HuH-7 (cell line): ENCODE data around the gene IL32.
A peak's percentile ranks its signal among the peaks of the same experiment; 100 is the strongest.

ENCODE experiments used
- DNase-seq: peaks from one replicate; pipeline ENCODE4 v3.0.0; 2011; ENCODE audit warnings: low spot score

Gene IL32

GRCh38 chr16:3065069-3065741 is at the start of gene IL32:
TSS of gene IL32 (plus strand) at chr16:3065640. CDS start at chr16:3065812, 172 bp downstream.
- peak; percentile 80 for DNase-seq

- DNase-seq: no peak
Measured at GRCh38 chr16:3015865-3016521, 49.4 kb upstream of the IL32 start.

- DNase-seq: no peak
Measured at GRCh38 chr16:3017344-3017743, 48.1 kb upstream of the IL32 start.

- DNase-seq: peak; percentile 68
Measured at GRCh38 chr16:3017794-3018506, 47.5 kb upstream of the IL32 start, which contains the start of gene CLDN6. TSS of gene CLDN6 (minus strand) at chr16:3018183. CDS start at chr16:3016021, 2,162 bp downstream.

GRCh38 chr16:3019594-3020246 is 45.7 kb upstream of the IL32 start:
- no peak for DNase-seq

GRCh38 chr16:3020247-3020603 is 45.2 kb upstream of the IL32 start, which contains the start of gene TNFRSF12A:
TSS of gene TNFRSF12A (plus strand) at chr16:3020368. CDS start at chr16:3020398, 30 bp downstream.
- DNase-seq: peak; percentile 74

GRCh38 chr16:3020604-3021448 is 44.6 kb upstream of the IL32 start:
- DNase-seq: peak; percentile 69

- peak; percentile 76 for DNase-seq
Measured at GRCh38 chr16:3021449-3022207, 43.8 kb upstream of the IL32 start.

GRCh38 chr16:3022208-3022683 is 43.2 kb upstream of the IL32 start:
- DNase-seq: no peak

GRCh38 chr16:3022684-3023414 is 42.6 kb upstream of the IL32 start:
- no peak for DNase-seq

GRCh38 chr16:3023415-3023668 is 42.1 kb upstream of the IL32 start:
- DNase-seq: no peak

- DNase-seq: peak; percentile 91
Measured at GRCh38 chr16:3023669-3024478, 41.6 kb upstream of the IL32 start, which contains the start of the genes HCFC1R1 and THOC6. TSS of gene HCFC1R1 (minus strand) at chr16:3023942. CDS start at chr16:3023941, 1 bp downstream. TSS of gene THOC6 (plus strand) at chr16:3024035. CDS start at chr16:3024327, 292 bp downstream.

- no peak for DNase-seq
Measured at GRCh38 chr16:3025032-3026002, 40.1 kb upstream of the IL32 start.

- no peak for DNase-seq
Measured at GRCh38 chr16:3026003-3026378, 39.4 kb upstream of the IL32 start.

- no peak for DNase-seq
Measured at GRCh38 chr16:3026609-3027488, 38.6 kb upstream of the IL32 start.

- no peak for DNase-seq
Measured at GRCh38 chr16:3027489-3027795, 38.0 kb upstream of the IL32 start.
